ENCODE measurements around the gene RTF2. TPM values are rescaled to one million over a fixed set of nuclear protein-coding genes. Genes with fewer than 3 reads are reported as not detected.

RTF2 gene
- polyA plus RNA-seq, 1 donor (not counting 4 experiments of a cell fraction or from before 2014, with no cell fraction given) = 63.4 TPM

DNA sequence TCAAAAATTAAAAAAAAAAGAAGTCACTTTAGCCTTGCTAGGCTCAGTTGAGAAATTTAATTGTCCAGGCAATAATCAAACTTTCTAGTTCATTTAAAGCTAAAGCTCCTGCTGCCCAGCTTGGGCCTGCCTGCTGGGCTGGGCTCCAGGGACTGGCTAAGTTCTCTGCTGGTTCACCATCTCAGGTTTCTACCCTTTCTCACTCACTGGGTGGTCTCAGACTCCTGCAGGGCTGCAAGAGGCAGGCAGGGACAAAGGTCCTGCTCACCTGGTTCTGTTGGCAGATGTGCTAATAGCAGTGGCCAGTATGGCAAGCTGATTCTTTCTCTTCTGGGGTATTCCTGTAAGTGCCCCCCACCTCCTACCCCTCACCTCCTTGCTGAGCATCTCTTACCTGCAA is 21.2 kb upstream of the RTF2 start:
- no peaks in the 10 kb centered on the region for H3K4me1 ChIP-seq (ENCODE audit: control insufficient read depth, extremely low read depth, insufficient read depth, low read length)
- dilution Hi-C loops (cut with MboI; ENCODE audit: extremely low pct_ligation_motif_present, low sequenced_read_pairs) = no loop called here

DNA sequence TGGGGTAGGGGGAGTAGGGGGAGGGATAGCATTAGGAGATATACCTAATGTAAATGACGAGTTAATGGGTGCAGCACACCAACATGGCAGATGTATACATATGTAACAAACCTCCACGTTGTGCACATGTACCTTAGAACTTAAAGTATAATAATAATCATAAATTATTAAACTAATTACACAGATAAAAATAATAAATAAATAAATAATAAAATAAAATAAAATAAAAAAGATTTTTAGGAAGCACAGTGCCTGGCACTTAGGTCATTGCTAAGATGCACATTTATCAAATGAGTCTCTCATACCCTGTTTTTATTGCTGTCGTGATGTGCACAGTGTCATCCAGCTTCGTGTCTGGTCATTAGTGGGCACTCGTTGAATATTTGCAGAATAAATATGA is 19.0 kb upstream of the RTF2 start:
- no peak overlapping the region for H3K4me2 ChIP-seq (ENCODE audit: control insufficient read depth, extremely low read depth, insufficient read depth, low read depth, low read length)
- H3K36me3 ChIP-seq (ENCODE audit: control insufficient read depth in 2 of 2, extremely low read depth in 1 of 2, insufficient read depth in 2 of 2, low read length in 2 of 2) = no peaks in the 10 kb centered on the region
- DNase-seq (ENCODE audit: low read depth, low spot score) = no peak
- H3K9me3 ChIP-seq (ENCODE audit: control insufficient read depth, low read depth, low read length) = no peaks in the 10 kb centered on the region
- H3K4me1 ChIP-seq (ENCODE audit: control insufficient read depth, extremely low read depth, insufficient read depth, low read length) = no peaks in the 10 kb centered on the region
- no peak for FAIRE-seq
- no peaks in the 10 kb centered on the region for H3K9me1 ChIP-seq (ENCODE audit: control insufficient read depth, extremely low read depth, insufficient read depth, low read length)
- dilution Hi-C loops (cut with MboI; ENCODE audit: extremely low pct_ligation_motif_present, low sequenced_read_pairs) = no loop called here
- H3K4me3 ChIP-seq (ENCODE audit: control insufficient read depth in 2 of 3, extremely low read depth in 1 of 3, insufficient read depth in 2 of 3, low read depth in 1 of 3, low read length in 3 of 3) = no peak overlapping the region
- H3K27me3 ChIP-seq (ENCODE audit: control insufficient read depth, extremely low read depth, insufficient read depth, low read length) = no peaks in the 10 kb centered on the region
- H2AFZ ChIP-seq (ENCODE audit: control insufficient read depth, low read length) = no peak overlapping the region
- TF ChIP-seq, protein P1, sequence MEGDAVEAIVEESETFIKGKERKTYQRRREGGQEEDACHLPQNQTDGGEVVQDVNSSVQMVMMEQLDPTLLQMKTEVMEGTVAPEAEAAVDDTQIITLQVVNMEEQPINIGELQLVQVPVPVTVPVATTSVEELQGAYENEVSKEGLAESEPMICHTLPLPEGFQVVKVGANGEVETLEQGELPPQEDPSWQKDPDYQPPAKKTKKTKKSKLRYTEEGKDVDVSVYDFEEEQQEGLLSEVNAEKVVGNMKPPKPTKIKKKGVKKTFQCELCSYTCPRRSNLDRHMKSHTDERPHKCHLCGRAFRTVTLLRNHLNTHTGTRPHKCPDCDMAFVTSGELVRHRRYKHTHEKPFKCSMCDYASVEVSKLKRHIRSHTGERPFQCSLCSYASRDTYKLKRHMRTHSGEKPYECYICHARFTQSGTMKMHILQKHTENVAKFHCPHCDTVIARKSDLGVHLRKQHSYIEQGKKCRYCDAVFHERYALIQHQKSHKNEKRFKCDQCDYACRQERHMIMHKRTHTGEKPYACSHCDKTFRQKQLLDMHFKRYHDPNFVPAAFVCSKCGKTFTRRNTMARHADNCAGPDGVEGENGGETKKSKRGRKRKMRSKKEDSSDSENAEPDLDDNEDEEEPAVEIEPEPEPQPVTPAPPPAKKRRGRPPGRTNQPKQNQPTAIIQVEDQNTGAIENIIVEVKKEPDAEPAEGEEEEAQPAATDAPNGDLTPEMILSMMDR (optimal IDR thresholded peaks at IDR 0.05 in 1 of 3, IDR thresholded peaks at IDR 0.05 in 1 of 3, conservative IDR thresholded peaks at IDR 0.05 in 1 of 3; ENCODE audit: extremely low read depth in 1 of 3, insufficient read depth in 2 of 3, low read length in 3 of 3) = no peak
- no peak for TF ChIP-seq EZH2 (IDR thresholded peaks at IDR 0.05; ENCODE audit: low read length)
- H4K20me1 ChIP-seq (ENCODE audit: control insufficient read depth, extremely low read depth, insufficient read depth, low read length) = no peaks in the 10 kb centered on the region
- H3K9ac ChIP-seq (ENCODE audit: control insufficient read depth, extremely low read depth, insufficient read depth, low read length) = no peak overlapping the region
- H3K79me2 ChIP-seq (ENCODE audit: control insufficient read depth, insufficient read depth, low read length) = no peaks in the 10 kb centered on the region
- H3K27ac ChIP-seq (ENCODE audit: control insufficient read depth, insufficient read depth, low read length) = no peak overlapping the region

More for the DNA sequence above, 21.2 kb upstream of the RTF2 start:
- Histone ChIP-seq H3K27me3 (ENCODE audit: control insufficient read depth, extremely low read depth, insufficient read depth, low read length) (no peaks in the 10 kb centered on the region), H3K27ac (ENCODE audit: control insufficient read depth, insufficient read depth, low read length) (no peak overlapping the region), H3K9me1 (ENCODE audit: control insufficient read depth, extremely low read depth, insufficient read depth, low read length) (no peaks in the 10 kb centered on the region), H3K9ac (ENCODE audit: control insufficient read depth, extremely low read depth, insufficient read depth, low read length) (no peak overlapping the region), H4K20me1 (ENCODE audit: control insufficient read depth, extremely low read depth, insufficient read depth, low read length) (no peaks in the 10 kb centered on the region), H3K4me2 (ENCODE audit: control insufficient read depth, extremely low read depth, insufficient read depth, low read depth, low read length) (no peak overlapping the region), H3K4me3 (ENCODE audit: control insufficient read depth in 2 of 3, extremely low read depth in 1 of 3, insufficient read depth in 2 of 3, low read depth in 1 of 3, low read length in 3 of 3) (no peak overlapping the region), H2AFZ (ENCODE audit: control insufficient read depth, low read length) (no peak overlapping the region), H3K36me3 (ENCODE audit: control insufficient read depth in 2 of 2, extremely low read depth in 1 of 2, insufficient read depth in 2 of 2, low read length in 2 of 2) (no peaks in the 10 kb centered on the region), H3K79me2 (ENCODE audit: control insufficient read depth, insufficient read depth, low read length) (no peaks in the 10 kb centered on the region), H3K9me3 (ENCODE audit: control insufficient read depth, low read depth, low read length) (no peaks in the 10 kb centered on the region)
- DNase-seq (ENCODE audit: low read depth, low spot score) (no peak), FAIRE-seq (no peak)
- no peak for TF ChIP-seq EZH2 (IDR thresholded peaks at IDR 0.05; ENCODE audit: low read length)
- TF ChIP-seq, protein P1 (optimal IDR thresholded peaks at IDR 0.05 in 1 of 3, IDR thresholded peaks at IDR 0.05 in 1 of 3, conservative IDR thresholded peaks at IDR 0.05 in 1 of 3; ENCODE audit: extremely low read depth in 1 of 3, insufficient read depth in 2 of 3, low read length in 3 of 3) = no peak
